Loucy (cell line): ENCODE measurements around the gene GHDC.

Experiments used
- EZH2phosphoT487 ChIP-seq: fragments of 200-600 bp; IDR thresholded peaks from 2 replicates; pipeline ENCODE4 v1.6.1; 2018; ENCODE audit warnings: antibody characterized with exemption, mild to moderate bottlenecking, moderate library complexity, borderline replicate concordance
- TF ChIP-seq, protein P1 (sequence below): fragments of 200-600 bp; sonication (generic); conservative IDR thresholded peaks from 2 replicates; pipeline ENCODE4 v1.5.1; 2014; ENCODE audit warnings: mild to moderate bottlenecking, antibody characterized with exemption, low read length

DNA sequence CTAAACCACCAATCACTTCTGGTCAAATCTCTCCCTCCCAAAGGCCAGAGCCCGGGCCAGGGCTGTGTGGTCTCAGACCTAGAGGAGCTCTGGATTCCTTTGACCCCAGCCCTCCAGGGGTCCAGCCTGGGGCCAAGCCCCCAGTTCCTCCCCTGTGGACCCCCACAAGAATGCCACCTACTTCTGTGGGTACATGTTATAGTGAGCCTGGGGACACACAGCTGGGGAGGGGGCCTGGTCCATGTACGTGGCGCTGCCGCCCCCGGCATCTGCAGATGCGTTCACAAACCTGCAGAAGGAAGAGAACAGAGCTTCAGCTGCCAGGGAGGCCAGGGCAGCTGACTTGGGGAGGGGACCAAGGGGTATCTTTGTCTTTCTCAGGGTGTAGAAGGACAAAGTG lies 7.9 kb upstream of the GHDC start:
- TF ChIP-seq, protein P1, sequence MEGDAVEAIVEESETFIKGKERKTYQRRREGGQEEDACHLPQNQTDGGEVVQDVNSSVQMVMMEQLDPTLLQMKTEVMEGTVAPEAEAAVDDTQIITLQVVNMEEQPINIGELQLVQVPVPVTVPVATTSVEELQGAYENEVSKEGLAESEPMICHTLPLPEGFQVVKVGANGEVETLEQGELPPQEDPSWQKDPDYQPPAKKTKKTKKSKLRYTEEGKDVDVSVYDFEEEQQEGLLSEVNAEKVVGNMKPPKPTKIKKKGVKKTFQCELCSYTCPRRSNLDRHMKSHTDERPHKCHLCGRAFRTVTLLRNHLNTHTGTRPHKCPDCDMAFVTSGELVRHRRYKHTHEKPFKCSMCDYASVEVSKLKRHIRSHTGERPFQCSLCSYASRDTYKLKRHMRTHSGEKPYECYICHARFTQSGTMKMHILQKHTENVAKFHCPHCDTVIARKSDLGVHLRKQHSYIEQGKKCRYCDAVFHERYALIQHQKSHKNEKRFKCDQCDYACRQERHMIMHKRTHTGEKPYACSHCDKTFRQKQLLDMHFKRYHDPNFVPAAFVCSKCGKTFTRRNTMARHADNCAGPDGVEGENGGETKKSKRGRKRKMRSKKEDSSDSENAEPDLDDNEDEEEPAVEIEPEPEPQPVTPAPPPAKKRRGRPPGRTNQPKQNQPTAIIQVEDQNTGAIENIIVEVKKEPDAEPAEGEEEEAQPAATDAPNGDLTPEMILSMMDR = no peak
- TF ChIP-seq EZH2phosphoT487 = no peak
